GM19455 (cell line): ENCODE data around the gene MRPL42.
"Not testable (repeated sequence)": the region's sequence is repeated elsewhere in the genome, so short reads cannot be mapped to it uniquely, and the experiment has no call there.

Experiments used
- ATAC-seq: cut with Tn5 transposase; IDR thresholded peaks from one replicate; pipeline ENCODE4 v1.9.1; 2021; ENCODE audit not compliant: unreplicated experiment

MRPL42 gene

DNA sequence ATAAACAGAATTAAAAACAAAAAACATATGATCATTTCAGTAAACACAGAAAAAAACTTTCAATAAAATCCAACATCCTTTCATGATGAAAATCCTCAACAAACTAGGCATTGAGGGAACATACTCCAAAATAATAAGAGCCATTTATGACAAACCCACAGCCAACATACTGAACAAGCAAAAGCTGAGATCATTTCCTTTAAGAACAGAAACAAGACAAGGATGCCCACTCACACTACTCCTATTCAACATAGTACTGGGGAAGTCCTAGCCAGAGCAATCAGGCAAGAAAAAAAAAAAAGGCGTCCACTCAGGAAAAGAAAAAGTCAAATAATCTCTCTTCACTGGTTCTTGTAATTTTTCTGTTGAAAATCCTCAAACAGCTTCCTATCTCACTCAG is 30.1 kb downstream of the MRPL42 start:
- no peak for ATAC-seq

DNA sequence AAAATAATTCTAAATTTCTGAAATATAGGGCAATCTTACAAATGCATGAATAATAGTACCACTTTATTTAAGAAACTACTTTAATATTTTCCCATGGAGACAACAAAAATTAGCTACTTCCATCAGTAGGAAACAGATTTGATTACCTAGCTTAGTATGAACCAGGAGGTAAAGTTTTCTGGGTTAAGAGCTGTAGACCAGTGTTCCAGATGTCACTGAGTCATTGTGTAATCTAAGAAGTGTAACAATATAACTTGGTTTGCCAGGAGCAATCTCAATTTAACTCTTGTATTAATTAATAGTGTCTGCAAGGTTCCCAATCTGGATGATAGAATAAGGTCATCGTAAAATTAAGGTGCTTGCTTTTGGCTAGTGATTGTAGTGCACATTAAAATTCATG is 31.5 kb downstream of the MRPL42 start:
- not testable (repeated sequence) for ATAC-seq

DNA sequence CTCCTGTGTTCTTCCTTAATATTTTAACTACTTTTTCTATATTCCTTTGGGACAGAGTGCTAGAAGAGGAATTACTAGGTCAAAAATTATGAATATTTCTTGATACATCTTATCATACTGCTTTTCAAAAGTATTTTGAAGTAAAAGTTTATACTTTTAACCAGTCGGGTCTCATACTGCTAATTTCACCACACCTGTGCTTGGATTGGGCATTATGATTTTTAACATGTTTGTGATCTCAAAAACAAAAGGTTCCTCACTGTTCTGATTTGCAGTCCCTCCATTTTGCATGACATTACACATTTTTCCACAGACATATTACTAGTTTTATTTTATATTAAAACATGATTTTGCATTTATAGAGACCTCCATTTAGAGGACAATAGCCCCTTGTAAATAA is 32.9 kb downstream of the MRPL42 start:
- no peak for ATAC-seq

DNA sequence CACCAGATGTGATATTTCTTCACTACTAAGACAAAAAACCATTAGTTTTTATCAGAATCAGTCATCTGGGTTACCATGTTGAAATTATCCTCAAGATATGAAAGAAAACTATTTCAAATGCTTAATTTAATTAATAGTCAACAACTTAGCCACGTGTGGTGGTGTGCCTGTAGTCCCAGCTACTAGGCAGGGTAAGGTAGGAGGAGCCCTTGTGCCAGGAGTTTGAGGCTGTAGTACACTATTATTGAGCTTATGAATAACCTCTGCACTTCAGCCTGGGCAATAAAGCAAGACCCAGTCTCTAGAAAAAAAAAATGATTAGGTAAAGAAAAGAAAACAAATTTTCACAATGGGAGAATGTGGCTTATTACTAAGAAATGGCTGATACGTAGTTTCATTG is 33.4 kb downstream of the MRPL42 start:
- no peak for ATAC-seq

DNA sequence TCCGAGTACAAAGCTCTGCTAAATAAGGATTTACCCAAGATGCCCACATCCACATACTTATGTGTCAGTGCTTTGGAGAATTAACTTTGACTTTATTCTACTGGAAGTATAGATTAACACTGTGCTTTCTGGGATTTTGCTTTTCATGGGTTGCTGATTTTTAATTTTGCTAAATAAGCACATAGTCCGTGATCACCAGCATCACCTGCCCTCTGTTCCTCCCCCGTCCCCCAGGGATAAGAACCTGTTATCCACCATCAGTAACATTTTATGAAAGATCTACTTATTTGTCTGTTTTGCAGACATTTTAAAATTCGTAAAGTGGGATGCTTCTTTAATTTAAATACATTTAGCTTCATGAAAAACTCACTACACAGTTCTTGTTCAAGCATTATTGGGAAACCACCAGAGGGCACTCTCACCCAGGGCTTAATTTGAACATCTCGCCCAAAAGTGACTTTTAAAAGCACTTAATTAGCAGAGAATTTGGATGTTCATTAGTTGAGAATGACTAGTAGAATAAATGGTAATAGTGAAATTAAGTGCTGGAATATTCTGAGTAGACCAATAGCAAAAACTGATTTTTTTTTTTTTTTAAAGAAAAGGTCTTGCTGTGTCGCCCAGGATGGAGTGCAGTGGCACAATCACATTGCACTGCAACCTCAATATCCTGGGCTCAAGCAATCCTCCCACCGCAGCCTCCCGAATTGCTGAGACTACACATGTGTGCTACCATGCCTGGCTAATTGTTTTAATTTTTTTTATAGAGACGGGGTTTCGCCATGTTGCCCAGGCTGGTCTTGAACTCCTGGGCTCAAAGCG is 35.7 kb downstream of the MRPL42 start:
- no peak for ATAC-seq

DNA sequence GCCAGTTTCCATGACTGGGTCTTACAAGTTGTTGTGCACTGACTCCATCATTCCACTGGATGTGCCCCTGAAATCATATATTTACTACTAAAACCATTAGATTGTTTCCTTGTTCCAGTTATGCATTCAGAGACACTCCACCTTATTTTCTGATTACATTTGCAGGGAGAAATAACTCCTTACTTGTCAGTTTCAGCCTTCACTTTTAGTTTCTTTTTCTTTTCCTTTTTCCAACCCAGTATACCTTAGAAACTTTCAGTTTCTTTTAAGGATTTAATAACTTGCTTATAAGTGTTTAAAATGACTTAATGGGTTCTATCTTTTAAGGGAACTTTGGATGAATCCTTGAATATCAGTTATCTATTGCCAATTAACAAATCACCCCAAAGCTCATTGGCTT is 39.9 kb downstream of the MRPL42 start:
- no peak for ATAC-seq

DNA sequence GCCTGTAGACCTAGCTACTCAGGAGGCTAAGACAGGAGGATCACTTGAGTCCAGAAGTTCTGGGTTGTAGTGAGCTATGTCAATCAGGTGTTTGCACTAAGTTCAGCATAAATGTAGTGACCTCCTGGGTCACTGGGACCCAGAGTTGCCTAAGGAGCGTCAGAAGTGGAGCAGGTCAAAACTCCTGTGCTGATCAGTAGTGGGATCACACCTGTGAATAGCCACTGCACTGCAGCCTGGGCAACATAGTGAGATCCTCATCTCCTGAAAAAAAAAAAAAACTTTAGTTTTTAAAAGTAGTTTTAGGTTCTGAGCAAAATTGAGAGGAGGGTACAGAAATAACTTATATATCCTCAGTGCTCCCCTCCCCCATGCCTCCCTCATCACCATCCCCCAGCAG is 42.2 kb downstream of the MRPL42 start:
- ATAC-seq = no peak

DNA sequence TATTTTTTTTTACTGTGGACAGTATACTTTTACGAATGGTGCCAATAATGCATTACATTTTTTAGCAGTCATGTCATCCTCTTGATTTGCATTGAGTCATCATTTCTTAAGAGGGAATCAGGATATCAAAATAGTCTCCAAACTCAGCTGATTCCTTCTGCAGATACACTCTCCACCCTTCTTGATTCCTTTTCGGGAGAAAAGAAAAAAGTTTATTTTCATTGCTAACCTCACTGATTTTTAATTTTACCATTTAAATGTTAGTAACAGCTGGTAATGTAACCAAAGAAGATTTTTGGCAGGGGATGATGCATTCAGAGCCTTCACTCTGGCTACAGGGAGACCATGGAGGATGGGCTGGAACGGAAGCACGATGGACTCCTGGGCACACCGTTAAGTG is 47.5 kb downstream of the MRPL42 start:
- ATAC-seq = no peak

DNA sequence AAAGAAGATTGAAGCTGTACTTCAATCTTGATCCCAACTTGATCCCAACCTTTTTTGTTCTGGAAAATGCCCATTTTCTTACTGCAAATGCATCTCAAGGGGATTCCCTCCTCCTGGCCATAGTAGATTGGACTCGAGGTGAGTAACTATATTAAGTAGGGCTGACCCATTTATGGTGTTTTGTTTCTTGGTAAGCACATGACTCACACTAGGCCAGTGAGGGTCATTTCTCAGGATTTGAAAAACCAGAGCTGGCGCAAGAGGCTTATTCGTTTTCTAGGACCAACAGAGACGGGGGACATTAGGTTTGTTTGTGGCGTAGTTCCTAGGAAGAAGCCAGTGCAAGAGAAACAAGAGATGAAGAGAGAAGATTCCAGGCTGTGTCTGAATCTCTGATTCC is 51.4 kb downstream of the MRPL42 start:
- ATAC-seq = no peak

DNA sequence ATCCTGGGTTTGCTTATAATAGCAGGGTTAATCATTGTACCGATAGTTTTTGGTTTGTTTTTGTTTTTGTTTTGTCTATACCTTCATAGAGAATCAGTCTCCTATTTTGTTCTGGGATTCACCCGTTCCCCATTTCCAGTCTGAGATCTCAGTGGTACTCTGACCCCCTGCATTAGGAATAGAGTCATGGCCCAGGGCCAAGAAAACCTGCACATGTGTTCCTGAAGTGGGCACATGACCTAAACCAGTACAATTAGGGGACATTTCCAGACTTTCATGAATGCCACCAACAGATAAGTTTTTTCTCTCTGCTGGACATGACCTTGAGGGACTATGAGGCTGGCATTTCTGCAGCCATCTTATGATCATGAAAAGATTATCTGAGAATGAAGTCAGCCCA is 52.5 kb downstream of the MRPL42 start:
- no peak for ATAC-seq

DNA sequence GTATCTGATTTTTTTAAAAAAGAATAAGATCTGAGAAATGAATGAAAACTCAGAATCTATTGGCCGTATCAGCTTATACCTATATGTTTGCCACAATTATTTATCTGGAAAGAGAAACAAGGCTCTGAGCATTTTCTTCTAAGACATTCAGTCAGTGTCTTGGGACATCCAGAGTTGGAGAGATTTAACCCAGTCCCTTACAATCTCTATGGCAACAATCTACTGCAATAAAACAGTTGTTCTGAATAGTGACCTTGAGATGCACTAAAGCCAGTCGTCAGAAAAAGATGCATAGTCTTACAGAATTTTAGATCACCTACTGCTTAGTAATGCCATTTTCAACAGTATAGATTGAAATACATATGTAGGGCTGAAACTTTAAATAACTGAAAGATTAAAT is 53.1 kb downstream of the MRPL42 start:
- ATAC-seq = no peak

DNA sequence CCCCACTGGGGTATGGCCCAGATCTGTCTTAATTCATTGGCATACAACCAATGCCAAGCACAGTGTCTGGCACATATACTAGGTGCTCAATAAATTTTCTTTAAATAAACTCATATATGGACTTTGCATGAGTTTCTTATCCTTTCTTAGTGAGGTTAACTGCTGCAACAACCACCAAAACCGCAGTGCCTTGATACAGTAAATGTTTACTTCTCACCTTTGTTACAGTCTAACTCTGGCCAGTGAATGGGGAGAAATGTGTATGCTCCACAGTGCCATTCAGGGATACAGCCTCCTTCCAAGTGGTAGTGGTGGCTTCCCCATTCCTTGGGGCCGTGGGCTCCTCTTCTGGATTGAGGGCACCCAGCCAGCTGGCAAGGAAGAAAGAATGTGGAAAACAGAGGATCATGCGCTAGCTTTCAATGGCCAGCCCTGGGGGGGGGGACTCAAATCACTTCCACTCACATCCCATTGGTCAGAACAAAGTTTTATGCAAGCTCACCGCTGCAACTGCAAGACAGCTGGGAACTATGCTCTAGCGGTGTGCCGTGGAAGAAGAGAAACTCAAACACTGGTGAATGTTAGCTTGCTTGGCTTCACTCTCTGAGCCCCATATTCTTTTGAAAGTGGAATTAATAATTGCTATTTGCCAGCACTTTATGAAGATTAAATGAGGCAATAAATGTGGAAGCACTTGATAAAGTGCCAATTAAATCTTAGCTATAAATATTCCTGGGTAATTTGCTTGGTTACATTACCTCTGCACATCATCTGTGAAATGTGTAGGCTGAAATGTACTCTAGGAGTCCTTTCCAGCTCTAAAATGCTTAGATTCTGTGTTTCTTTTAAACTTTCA is 54.1 kb downstream of the MRPL42 start:
- no peak for ATAC-seq

DNA sequence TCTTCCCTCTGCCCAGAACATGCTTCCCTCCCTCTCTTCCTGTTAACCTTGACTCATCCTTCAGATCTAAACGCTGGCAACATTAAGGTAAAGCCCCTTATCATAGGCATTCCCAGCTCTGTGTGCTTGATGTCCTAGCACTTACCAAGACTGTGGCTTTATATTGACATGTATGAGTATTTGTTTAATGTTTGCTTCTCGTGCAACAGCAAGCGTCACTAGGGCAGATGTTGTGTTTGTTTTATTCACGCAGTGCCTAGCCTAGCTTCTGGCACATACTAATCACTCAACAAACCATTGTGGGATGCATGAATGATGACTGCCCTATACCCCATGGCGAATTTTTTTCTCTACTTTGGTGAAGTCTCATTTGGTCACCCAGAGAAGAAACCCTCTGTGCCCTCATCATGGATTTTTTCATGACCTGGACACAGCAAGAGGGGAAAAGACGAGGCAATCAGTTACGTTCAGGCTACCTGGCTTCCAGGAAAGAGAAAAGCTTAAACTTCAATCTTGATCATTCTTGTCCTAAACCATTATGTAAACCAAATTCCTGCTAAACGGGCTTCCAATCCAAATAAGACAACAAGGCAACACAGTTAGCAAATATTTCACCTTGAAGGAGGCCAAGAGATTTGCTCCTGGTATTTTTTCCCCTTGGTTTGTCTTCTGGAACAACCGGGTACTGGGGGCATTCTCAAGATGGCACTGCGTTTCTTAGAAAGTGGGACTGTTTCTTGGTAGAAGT is 57.2 kb downstream of the MRPL42 start:
- ATAC-seq = no peak

DNA sequence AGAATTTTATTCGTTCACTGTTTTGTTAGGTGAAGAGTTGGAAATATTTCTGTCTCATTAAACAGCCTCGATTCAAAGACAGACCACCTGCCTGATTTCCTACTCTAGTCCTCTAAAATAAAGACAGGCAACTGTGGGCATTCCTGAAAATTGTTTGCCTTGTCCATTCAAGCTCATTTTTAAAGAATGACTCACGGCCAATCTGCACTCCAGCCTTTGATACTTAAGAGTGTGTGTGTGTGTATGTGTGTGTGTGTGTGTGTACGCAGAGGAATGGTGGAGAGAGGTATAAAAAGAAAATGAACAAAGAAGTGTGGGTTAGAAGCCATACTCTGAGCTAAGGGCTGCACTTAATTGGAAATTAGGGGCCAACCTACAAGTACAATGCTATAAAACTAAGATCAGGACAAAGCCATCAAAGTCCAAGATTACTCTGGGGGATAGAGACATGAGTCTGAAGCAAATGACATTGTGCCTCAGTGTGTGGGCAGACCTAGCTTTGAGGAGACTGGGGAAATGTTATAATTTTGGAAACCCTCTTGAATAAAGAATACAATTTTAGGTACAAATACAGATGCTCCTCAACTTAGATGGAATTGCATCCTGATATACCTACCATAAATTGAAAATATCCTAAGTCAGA is 59.6 kb downstream of the MRPL42 start:
- ATAC-seq = no peak

DNA sequence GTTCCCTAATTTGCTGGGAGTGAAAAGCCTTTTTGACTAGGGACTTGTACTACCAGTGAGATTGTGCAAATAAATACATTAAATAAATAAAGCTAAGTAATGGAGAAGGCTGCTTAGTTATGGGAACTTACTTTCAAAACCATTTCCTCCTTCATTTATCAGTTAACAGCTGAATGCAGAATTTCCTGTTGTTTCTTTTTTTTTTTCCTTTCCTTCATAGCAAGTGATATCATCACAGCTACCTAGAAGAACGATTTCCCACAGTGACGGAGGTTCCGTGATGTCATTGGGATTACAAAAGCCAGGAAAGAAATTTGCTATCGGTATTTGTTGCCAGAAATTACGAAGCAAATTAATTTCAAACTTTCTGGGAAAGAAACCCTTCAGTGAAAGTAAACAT is 63.0 kb downstream of the MRPL42 start:
- no peak for ATAC-seq

DNA sequence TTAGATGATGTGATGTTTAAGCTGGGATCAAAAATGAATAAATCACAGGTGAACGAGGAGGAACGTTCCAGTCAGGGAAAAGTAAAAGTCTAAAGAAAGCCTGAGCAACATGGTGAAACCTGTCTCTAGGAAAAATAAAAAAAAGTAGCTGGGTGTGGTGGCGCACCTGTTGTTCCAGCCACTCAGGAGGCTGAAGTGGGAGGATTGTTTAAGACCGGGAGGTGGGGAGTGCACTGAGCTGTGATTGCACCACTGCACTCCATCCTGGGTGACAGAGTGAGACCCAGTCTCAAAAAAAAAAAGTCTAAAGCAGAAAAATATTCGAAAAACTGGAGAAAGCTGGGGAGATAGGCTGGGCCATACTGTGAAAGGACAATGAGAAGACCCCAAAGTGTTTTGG is 66.0 kb downstream of the MRPL42 start:
- no peak for ATAC-seq

DNA sequence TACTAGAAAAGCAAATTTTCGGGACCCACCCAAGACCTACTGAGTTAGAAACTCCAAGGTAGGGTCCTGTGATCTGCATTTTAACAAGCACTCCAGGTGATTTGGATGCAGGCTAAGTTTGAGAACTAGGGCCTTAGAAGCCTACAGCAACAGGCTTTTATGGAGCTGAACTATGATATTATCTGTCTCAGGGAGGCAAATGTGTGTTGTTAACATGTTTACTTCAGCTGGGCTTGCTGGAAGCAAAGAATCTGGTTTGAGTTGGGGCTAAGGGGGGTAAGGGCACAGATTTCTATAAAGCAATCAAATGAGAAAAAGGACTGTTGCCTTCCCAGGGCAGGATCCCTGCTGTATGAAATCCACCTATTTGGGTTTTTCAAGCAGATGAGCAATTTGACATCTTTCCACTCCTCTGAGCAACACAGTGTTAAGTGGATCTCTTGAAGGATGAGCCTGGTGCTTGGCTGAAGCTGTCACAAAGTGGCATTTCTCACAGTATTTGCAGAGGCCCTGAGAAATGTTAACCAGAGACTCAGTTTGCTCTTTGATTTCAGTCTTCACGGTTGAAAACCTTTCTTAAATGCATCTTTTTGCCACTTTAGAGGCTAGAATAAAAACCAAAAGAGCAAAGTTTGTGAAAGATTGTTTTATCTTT is 68.9 kb downstream of the MRPL42 start:
- ATAC-seq = no peak

DNA sequence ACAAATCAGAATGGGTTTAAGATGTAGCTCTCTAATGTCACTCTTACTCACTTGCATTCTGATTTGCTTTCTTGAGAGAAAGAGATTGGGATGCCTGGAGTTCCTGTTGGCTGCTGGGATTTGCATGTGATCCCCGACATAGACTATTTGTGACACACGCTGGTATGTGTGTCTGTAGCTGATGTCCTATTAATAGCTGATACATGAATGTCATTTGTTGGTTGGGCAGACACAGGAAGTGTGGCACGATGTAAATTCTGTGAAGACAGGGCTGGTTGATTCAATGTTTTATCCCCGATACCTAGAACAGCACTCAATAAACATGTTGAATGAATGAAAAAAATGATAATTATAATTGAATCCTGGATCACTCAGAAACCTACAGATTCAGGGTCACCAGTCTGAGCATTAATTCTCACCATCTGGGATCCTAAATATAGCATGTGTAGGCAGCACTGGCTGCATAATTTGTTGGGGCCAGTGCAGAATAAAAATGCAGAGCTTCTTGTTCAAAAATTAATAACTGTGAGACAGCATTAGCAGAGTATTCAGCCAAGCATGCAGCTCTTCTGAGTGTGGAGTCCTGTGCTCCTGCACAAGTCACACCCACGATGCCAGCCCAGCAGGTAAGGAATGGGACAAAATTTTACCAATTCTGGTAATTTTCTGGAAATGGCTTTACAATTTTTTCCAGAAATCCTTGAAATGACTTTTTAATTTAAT is 69.6 kb downstream of the MRPL42 start:
- no peak for ATAC-seq

DNA sequence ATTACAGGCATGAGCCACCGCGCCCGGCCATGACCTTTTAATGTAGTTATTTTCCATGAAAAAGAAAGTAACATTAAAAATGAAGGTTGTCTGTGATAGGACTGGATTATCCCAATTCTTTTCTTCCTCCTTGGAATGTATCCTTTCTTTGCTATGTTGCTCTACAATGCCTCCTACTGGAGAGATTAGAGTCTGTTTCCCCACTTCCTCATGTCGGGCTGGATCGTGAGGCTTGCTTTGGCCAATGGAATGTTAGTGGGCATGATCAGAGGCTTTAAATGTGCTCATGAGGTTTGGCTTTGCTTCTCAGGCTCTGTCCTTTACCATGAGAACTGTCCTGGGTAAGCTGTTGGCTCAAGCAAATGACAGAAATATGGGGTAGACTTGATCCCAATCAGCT is 70.5 kb downstream of the MRPL42 start:
- no peak for ATAC-seq

DNA sequence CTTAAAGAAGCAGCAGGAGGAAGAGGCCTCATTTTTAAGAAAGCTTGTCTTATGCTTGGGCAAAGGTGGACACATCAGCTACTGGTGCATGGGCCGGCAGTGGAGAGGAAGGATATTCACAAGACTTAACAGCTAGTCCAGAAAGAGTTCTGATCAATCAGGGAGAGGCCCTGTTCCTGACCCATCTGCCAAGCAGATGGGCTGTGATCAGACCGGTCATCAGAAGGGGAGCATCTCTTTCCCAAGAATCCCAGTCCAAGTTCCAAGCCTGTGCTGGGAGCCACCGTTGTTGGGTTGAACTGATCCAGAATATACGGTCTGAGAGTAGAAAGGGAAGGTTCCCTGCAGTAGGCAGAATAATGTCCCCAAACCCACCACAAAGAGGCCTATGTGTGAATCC is 72.5 kb downstream of the MRPL42 start:
- ATAC-seq = no peak
